ES-I3 (cell line): ENCODE results near the gene CPE.

ENCODE experiments used
- H3K36me3 ChIP-seq: 2 replicates; pipeline ENCODE4 v1.6.1; 2013; ENCODE audit warnings: mild to moderate bottlenecking, low read length, control low read depth, moderate library complexity; ENCODE audit not compliant: insufficient read depth
- H3K4me1 ChIP-seq: 2 replicates; pipeline ENCODE4 v1.6.1; 2013; ENCODE audit warnings: mild to moderate bottlenecking, control low read depth, low read length; ENCODE audit not compliant: insufficient read depth
- H3K9ac ChIP-seq: 2 replicates; pipeline ENCODE4 v1.6.1; 2013; ENCODE audit warnings: low read depth, mild to moderate bottlenecking, low read length, moderate library complexity
- H3K9me3 ChIP-seq: 2 replicates; pipeline ENCODE4 v1.6.1; 2013; ENCODE audit warnings: mild to moderate bottlenecking, low read length, moderate library complexity; ENCODE audit not compliant: control insufficient read depth, insufficient read depth

The CPE gene

DNA sequence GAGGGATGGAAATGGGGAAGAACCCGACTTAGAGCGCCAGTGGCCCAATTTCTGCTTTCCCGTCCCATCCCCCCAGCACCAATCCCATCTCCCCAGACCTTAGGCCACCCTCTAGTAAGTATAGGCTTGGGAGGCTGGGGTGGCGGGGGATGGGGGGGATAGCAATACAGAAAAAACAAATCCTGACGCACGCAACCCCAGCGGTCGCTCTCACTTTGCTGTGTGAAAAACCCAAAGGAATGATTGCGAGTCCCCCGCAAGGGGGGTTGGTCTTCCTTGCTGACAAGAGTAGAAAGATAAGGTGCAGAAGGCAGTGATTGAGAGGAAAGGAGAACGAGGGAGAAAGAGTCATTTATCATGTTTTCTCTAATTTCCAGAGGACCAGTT is 863 bp downstream of the CPE start:
- no peaks in the 10 kb centered on the region for H3K36me3 ChIP-seq
- H3K9ac ChIP-seq: peak overlapping the region; percentile 60; the same call in 1 of the 2 replicates
- no peaks in the 10 kb centered on the region for H3K9me3 ChIP-seq
- H3K4me1 ChIP-seq: peaks cover 9% of the 10 kb centered on the region

DNA sequence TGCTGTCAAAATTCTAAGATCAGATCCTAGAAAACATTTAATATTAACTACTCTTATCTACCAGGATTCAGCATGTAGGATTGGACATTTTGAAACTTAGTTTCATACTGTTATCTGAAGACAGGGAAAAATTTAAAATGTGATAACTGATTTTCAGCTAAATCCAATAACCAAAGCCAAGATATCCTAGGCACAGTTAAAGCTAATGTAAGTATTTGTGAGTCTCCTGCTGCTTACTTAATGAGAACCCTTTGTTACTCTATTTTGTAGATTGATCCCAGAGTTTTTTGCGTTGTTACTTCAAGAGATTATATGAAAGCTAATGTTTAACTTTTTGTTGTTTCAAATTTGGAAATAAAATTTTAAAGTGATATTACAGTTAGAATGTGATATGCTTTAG is 2.0 kb downstream of the CPE start:
- no peaks in the 10 kb centered on the region for H3K9me3 ChIP-seq
- H3K9ac ChIP-seq: no peak overlapping the region
- no peaks in the 10 kb centered on the region for H3K36me3 ChIP-seq

DNA sequence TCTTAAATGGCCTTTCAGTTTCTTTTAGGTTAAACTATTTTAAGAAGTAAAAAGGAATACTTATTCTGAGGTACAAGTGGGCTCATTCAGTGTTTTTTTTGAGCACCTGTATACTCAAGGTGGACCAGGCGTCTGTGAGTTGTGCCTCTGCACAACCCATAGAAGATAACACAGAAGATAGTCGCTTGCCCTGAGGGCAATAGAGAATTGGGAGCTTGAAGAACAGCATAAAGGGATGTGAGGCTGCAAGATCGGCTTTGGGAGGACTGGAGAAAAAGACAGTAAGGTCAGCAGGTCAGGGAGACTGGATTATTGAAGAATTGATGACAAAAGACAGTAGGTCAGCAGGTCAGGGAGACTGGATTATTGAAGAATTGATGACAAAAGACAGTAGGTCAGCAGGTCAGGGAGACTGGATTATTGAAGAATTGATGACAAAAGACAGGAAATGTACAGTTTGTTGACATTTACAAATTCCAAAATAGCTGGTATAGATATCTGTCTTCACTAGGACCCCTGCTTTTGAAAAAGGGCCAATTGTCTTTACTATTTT is 3.1 kb downstream of the CPE start:
- H3K9ac ChIP-seq: no peak overlapping the region
- H3K36me3 ChIP-seq: no peaks in the 10 kb centered on the region
- no peaks in the 10 kb centered on the region for H3K9me3 ChIP-seq
- peaks cover 9% of the 10 kb centered on the region for H3K4me1 ChIP-seq

More for the DNA sequence above, 2.0 kb downstream of the CPE start:
- peaks cover 9% of the 10 kb centered on the region for H3K4me1 ChIP-seq

DNA sequence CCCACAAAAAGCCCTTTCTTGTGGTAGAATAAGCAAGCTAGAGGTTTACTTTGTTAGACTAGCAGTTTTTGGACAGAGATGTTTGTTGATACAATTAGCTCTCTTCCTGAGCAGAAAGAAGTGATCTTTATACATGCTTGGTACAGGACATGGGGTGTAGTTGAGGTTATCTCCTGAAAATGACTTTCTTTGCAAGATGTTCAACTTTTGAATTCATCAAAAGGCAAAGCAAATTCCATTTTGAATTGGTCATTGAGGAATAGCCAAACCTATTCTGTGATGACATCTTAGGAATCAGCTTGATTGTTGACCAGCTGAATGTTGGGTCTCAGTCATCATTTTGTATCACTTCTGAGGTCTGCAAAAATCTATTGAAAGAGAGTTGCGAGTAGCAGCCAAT is 3.8 kb downstream of the CPE start:
- Histone ChIP-seq H3K9ac (no peak overlapping the region), H3K36me3 (no peaks in the 10 kb centered on the region), H3K4me1 (peaks cover 9% of the 10 kb centered on the region), H3K9me3 (no peaks in the 10 kb centered on the region)

DNA sequence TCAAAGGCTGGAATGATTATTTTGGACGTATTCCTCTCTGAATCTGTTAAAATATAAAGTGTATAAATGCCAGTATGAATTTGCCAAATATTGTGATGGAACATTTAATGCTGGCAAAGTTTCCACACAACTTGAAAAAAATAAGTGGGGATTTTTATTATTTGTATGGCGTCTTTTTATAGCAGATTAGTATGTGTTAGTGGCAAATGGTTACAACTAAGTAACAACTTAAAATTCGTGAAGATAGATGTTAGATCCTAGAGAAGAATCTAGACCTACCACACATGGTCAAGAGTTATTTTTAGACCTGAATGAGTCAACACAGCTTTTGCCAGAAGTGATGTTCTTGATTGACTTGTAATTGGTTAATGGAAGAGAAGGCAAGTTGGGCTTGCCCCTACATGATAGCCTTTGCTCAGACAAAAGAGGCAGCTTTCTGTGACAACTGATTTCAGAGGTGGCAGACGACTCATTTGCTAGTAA is 4.8 kb downstream of the CPE start:
- peaks cover 9% of the 10 kb centered on the region for H3K4me1 ChIP-seq
- H3K9ac ChIP-seq: no peak overlapping the region
- H3K9me3 ChIP-seq: no peaks in the 10 kb centered on the region
- no peaks in the 10 kb centered on the region for H3K36me3 ChIP-seq

DNA sequence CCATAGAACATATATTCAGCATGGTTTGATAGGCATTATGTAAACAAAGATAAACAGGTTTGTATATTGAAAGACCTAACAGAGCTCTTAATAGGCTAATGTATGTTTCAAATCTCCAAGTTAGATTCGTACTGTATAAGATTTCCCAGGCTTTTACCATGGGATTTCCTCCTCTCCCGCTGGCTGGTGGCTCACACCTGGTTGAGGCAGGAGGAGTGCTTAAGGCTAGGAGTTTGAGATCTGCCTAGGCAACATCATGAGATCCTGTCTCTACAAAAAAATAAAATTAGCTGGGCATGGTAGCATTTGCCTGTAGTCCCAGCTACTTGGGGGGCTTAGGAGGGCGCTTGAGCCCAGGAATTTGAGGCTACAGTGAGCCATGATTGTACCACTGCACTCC is 5.4 kb downstream of the CPE start:
- no peaks in the 10 kb centered on the region for H3K36me3 ChIP-seq
- no peaks in the 10 kb centered on the region for H3K9me3 ChIP-seq
- no peak overlapping the region for H3K9ac ChIP-seq

DNA sequence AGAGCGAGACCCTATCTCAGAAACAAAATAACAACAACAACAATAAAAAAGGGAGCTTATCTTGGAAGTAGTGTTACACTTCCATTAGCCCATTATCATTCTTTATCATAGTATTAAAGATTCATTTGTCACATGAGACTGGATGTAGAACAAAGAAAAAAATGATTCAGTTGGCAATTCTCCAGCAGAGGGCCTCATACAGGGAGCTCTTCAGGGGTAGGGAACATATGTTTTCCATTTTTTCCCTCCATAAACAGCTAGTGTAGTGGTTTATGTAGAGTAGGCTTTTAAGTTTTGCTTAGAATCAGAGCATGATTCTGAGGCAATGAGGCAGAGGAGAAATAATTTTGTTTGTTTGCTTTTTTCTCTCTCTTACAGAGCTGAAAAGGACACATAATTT is 5.8 kb downstream of the CPE start:
- H3K36me3 ChIP-seq: no peaks in the 10 kb centered on the region
- H3K4me1 ChIP-seq: peaks cover 9% of the 10 kb centered on the region
- no peaks in the 10 kb centered on the region for H3K9me3 ChIP-seq
- no peak overlapping the region for H3K9ac ChIP-seq

More for the DNA sequence above, 5.4 kb downstream of the CPE start:
- peaks cover 9% of the 10 kb centered on the region for H3K4me1 ChIP-seq

DNA sequence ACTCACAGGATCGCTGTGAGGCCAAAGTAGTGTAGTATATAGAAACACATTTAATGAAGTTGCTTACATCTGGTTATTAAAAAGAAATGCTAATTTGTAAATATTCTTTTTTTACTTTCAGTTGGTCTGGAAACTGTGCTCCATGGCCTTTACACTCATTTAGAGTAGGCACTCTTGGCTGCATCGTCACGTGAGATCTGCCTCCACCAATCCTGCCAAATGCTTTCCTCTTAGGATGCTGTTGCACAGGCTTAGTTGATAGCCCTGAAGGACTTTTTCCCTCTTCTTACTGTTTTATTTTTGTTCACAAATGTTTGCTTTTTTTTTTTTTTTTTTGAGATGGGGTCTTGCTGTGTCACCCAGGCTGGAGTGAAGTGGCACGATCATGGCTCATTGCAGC is 6.3 kb downstream of the CPE start:
- Histone ChIP-seq H3K36me3 (no peaks in the 10 kb centered on the region), H3K9me3 (no peaks in the 10 kb centered on the region), H3K4me1 (peaks cover 9% of the 10 kb centered on the region), H3K9ac (no peak overlapping the region)

DNA sequence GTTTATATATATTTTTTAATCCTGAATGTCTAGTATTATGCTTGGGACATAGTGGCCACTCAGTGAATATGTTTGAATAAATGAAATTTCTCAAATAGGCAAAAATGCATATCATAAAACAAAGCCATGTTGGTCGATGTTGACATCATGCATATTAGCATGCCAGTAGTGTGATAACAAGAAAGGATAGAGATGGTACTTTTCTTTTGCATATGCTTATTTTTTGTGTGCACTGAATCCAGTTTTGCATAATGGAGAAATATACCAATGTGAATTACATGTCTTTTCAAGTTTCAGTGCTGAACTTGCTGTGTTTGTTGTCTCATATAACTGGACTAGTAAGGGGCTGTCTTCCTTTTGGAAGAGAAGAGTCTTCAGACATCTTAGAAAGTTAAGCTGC is 7.5 kb downstream of the CPE start:
- Histone ChIP-seq H3K36me3 (no peaks in the 10 kb centered on the region), H3K9me3 (no peaks in the 10 kb centered on the region), H3K4me1 (peaks cover 9% of the 10 kb centered on the region), H3K9ac (no peak overlapping the region)

DNA sequence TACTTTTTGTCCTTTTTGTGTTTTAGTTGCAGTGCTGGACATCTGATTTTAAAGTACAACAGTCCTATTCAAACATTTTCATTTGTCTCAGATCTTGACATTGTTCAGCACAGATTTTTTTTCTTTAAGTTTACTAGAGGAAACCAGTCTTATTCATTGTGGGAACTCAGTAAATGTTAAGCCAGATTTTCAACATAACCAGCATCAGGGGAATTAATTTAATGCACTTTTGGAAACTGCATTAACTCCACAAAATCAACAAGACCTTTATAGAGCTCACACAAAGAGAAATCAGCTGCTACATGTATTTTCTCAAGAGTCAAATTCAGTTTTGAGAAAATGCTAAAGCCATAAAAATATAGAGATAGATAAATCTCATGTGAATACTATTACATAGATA is 9.9 kb downstream of the CPE start:
- Histone ChIP-seq H3K36me3 (no peaks in the 10 kb centered on the region), H3K9me3 (no peaks in the 10 kb centered on the region), H3K9ac (no peak overlapping the region), H3K4me1 (peaks cover 6% of the 10 kb centered on the region; the same call in 1 of the 2 replicates)

DNA sequence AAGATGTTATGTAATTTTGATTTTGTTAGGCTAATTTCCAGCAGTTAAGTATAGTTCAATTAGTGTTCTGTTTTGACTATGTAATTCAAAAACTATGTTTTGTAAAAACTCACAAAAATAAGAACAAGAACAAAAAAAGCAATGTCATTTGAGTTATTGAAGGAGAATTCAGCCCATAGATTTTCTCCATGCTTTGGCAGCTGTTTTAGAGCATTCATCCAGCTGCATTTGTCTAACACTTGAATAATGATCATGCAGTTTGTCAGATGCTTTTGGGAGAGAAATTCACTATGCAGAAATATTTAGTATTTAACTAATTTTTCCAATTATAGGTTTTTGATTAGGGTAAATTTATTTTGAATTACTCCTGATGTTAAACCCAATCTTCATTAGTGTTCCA is 14.2 kb downstream of the CPE start:
- H3K36me3 ChIP-seq: no peaks in the 10 kb centered on the region
- no peak overlapping the region for H3K9ac ChIP-seq
- no peaks in the 10 kb centered on the region for H3K4me1 ChIP-seq
- no peaks in the 10 kb centered on the region for H3K9me3 ChIP-seq

DNA sequence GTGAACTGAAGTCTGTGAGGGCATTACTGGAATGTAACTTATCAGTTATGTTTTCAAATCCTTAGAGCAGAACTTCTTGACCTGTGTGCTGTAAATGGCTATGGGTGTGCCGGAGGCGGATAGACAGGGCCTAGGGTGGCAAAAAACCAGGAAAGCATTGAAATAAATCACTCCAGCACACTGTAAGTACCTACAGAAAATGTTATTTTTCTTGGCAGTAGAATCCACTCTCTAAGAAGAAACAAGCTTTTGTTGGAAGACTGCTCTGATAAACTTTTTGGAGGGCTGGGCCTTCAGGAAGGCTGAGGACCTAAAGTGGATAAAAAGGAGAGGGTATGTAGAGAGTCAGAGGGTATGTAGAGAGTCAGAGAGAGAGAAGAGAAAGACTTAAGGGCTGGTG is 14.9 kb downstream of the CPE start:
- H3K9ac ChIP-seq: no peak overlapping the region
- no peaks in the 10 kb centered on the region for H3K9me3 ChIP-seq
- no peaks in the 10 kb centered on the region for H3K36me3 ChIP-seq
- H3K4me1 ChIP-seq: no peaks in the 10 kb centered on the region

DNA sequence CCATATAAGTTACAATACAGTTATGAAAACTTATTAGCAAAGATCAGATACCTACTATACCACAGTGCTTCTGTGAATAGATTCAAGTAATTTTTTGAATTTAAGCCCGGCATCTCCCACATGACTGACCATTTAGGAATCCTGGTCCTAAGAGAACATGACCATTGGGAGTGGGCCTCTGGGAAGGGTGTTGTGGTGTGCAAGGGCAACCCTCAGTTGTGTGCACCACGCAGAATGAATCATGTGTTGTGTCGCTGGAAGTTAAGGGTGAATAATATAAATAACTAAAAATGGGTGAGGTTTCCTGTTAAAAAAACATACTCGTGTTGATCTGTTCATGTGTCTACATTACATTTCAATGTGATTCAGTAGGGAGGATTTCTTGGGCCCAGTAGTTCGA is 15.5 kb downstream of the CPE start:
- no peaks in the 10 kb centered on the region for H3K4me1 ChIP-seq
- H3K9me3 ChIP-seq: no peaks in the 10 kb centered on the region
- H3K36me3 ChIP-seq: no peaks in the 10 kb centered on the region
- H3K9ac ChIP-seq: no peak overlapping the region

DNA sequence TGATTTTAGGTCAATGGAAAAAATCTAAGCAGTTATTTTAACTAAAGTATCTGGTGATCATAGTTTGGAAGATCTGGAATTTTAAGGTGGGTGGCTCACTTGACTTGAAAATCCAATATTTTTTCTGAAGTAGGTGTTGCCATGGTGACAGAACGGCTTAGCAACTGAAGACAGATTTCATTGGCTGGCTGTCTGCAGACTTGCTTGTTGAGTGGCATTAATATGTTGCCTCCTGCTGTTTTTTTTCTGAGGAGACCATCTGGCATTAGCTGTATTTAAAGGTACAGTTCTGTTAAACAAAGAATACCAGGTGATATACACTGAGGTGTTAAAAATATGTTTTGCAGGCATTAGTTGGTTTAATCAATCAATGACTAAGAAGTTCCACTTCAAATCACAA is 19.8 kb downstream of the CPE start:
- Histone ChIP-seq H3K9me3 (no peaks in the 10 kb centered on the region), H3K9ac (no peak overlapping the region), H3K36me3 (no peaks in the 10 kb centered on the region), H3K4me1 (no peaks in the 10 kb centered on the region)

DNA sequence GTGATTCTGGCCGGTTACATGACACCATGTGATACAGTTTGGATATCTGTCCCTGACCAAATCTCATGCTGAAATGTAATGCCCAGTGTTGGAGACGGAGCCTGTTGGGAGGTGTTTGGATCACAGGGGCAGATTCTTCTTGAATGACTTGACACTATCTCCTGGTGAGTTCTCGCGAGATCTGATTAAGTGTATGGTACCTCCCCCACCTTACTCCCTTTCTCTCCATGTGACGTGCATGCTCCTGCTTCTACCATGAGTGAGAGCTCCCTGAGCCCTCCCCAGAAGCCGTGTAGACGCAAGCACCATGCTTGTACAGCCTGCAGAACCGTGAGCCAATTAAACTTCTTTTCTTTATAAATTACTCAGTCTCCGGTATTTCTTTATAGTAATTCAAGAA is 23.6 kb downstream of the CPE start:
- no peaks in the 10 kb centered on the region for H3K36me3 ChIP-seq
- no peaks in the 10 kb centered on the region for H3K9me3 ChIP-seq
- H3K9ac ChIP-seq: no peak overlapping the region
- no peaks in the 10 kb centered on the region for H3K4me1 ChIP-seq

DNA sequence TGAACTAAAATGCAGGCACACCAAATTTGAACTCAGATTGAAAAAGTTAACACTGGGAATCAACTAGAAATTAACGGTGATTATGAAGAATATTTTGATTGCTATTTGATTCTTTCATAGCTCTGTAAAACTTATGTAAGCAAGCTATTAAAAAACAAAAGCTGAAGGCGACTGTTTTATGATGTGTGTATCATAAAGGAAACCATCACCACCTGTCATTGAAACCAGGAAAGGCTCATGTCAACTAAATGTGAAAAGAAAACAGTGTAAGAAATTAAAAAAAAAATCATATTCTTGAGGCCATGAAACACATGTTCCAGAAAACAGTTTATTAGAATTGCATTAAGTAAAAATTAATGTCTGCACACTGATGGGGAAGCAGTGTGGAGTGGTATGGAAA is 24.2 kb downstream of the CPE start:
- H3K4me1 ChIP-seq: no peaks in the 10 kb centered on the region
- no peaks in the 10 kb centered on the region for H3K9me3 ChIP-seq
- no peak overlapping the region for H3K9ac ChIP-seq
- H3K36me3 ChIP-seq: no peaks in the 10 kb centered on the region
